ENCODE data around the gene APBB2. TPM values are rescaled to one million over a fixed set of nuclear protein-coding genes. Genes with fewer than 3 reads are reported as not detected.

APBB2 gene
- total RNA-seq, 4 donors from 2014 or later = 47.5 to 99.9 (median 57.5) TPM

GRCh38 chr4:40940317-40940741, 274.0 kb downstream of the APBB2 start:
- Histone ChIP-seq H3K27me3 (no peaks in the 10 kb centered on the region), H3K36me3 (peaks cover 0 to 7% (median 0%) of the 10 kb centered on the region in 3 donors), H3K9me3 (no peaks in the 10 kb centered on the region), H3K27ac (no peak overlapping the region), H3K4me1 (no peaks in the 10 kb centered on the region), H3K4me3 (no peak overlapping the region)
- no peak for TF ChIP-seq CTCF (IDR thresholded peaks at IDR 0.05)
- no peak for DNase-seq

GRCh38 chr4:40939856-40940255, 274.5 kb downstream of the APBB2 start:
- Histone ChIP-seq H3K27me3 (no peaks in the 10 kb centered on the region), H3K36me3 (peaks cover 0 to 7% (median 0%) of the 10 kb centered on the region in 3 donors), H3K9me3 (no peaks in the 10 kb centered on the region), H3K4me3 (no peak overlapping the region), H3K4me1 (no peaks in the 10 kb centered on the region), H3K27ac (no peak overlapping the region)
- TF ChIP-seq CTCF (IDR thresholded peaks at IDR 0.05) (no peak), POLR2A (IDR thresholded peaks at IDR 0.05) (no peak)
- no peak for DNase-seq

- Histone ChIP-seq H3K4me1 (no peaks in the 10 kb centered on the region), H3K36me3 (no peaks in the 10 kb centered on the region), H3K27ac (no peak overlapping the region), H3K9me3 (no peaks in the 10 kb centered on the region), H3K27me3 (no peaks in the 10 kb centered on the region), H3K4me3 (no peak overlapping the region)
- no peak for DNase-seq
- TF ChIP-seq CTCF (IDR thresholded peaks at IDR 0.05) (no peak), POLR2A (IDR thresholded peaks at IDR 0.05) (no peak)
Measured at GRCh38 chr4:40938337-40938736, 276.0 kb downstream of the APBB2 start.

GRCh38 chr4:40937140-40937725, 277.1 kb downstream of the APBB2 start:
- TF ChIP-seq POLR2A (IDR thresholded peaks at IDR 0.05) (no peak), CTCF (IDR thresholded peaks at IDR 0.05) (no peak)
- Histone ChIP-seq H3K27me3 (no peaks in the 10 kb centered on the region), H3K27ac (no peak overlapping the region), H3K4me3 (no peak overlapping the region), H3K9me3 (no peaks in the 10 kb centered on the region), H3K36me3 (no peaks in the 10 kb centered on the region), H3K4me1 (no peaks in the 10 kb centered on the region)
- DNase-seq = no peak

GRCh38 chr4:40934676-40935075, 279.7 kb downstream of the APBB2 start:
- Histone ChIP-seq H3K4me1 (no peaks in the 10 kb centered on the region), H3K27ac (no peak overlapping the region), H3K27me3 (no peaks in the 10 kb centered on the region), H3K9me3 (no peaks in the 10 kb centered on the region), H3K4me3 (no peak overlapping the region), H3K36me3 (no peaks in the 10 kb centered on the region)
- TF ChIP-seq POLR2A (IDR thresholded peaks at IDR 0.05) (no peak), CTCF (IDR thresholded peaks at IDR 0.05) (no peak)
- DNase-seq = no peak
